Inferior parietal cortex (tissue), 1 donor: ENCODE results near the gene NDFIP1.
A peak's percentile ranks its signal among the peaks of the same experiment; 100 is the strongest.

Source experiments
- DNase-seq: peaks from one replicate; pipeline ENCODE4 v3.0.0-alpha.2; 2016; ENCODE audit errors: extremely low spot score

NDFIP1 gene

DNA sequence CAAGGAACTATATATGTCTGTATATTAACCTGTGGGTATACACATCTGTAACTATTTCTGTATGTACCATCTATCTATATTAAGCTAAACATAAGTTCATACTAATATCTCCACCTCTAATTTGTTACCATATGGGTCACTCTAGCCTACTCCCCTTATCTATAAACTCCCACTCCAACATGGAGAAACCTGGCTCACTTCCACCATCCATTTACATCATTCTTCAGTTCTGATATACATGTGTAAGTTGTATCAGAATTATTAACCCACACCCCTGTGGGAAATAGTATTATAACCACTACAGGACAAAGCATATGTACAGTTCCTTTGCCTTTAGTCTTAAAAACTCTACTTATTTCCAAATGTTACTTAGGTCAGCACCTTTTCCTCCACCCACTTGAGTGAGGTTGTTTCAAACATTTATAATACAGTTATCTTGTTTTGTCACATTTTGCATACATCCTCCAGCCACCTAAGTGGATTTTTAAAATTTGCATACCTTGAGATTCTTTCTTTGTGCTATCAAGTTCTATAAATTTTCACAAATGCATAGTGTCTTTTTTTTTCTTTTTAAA lies 10.6 kb downstream of the NDFIP1 start:
- no peak for DNase-seq

DNA sequence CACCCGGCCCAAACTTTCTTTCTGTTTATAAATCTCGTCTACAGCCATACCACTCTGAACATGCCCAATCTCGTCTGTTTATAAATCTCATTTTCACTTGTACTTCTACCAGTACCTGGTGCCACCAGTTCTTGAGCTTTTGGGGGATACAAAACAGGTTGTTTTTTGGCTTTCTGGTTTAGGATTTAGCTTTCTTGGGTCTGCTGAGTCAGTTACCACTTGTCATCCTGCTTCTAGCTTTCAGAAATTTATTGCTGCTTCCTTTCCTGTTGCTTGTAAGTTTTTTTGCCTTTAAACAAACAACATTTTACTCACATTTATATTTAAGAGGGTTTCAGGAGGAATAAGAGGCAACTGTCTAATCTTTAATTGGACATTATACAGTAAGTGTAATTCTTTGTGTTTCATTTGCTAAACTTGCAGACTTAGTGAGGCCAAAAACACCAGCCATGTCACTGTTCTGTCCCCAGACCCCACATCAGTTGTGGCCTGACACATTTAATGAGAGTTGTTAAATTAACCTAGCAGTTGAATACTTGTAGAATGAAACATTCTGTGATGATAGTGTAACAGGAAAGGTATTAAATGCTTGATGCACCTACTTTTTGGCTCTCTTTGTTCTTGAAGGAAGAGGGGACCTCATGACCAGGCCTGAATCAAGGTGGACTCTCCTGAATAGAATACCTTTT lies 11.8 kb downstream of the NDFIP1 start:
- DNase-seq = no peak

GRCh38 chr5:142122121-142122520 lies 13.5 kb downstream of the NDFIP1 start:
- DNase-seq = no peak

- no peak for DNase-seq
Observed at GRCh38 chr5:142125378-142125777, 16.8 kb downstream of the NDFIP1 start.

- DNase-seq = no peak
Observed at GRCh38 chr5:142125963-142126362, 17.4 kb downstream of the NDFIP1 start.

DNA sequence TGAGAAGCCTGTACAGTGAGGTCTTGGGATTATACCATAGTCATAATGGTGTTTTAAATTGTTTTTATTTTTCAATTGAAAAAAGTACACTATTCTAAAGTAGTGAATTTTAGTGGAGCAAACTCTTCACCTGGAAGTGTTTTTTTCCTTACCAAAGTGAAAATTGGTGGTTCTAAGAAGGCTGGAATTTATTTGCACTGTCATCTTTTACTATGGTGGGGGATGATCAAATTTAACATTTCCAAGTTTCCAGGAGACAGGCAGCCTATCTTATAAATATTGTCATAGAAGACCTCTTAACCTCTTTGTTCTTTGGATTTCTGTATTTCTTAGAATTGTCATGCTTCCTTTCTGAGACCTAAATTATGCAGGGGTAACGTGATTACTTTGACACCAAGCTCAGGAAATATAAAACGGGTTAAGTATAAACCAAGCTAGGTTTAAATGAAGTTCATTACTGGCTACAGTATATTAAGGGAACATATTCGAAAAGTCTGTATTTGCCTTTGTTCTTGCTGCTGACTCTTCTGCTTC lies 20.2 kb downstream of the NDFIP1 start:
- DNase-seq = no peak

- DNase-seq = no peak
Observed at GRCh38 chr5:142129446-142130066, 21.0 kb downstream of the NDFIP1 start.

- DNase-seq = no peak
Observed at GRCh38 chr5:142131394-142131793, 22.8 kb downstream of the NDFIP1 start.

DNA sequence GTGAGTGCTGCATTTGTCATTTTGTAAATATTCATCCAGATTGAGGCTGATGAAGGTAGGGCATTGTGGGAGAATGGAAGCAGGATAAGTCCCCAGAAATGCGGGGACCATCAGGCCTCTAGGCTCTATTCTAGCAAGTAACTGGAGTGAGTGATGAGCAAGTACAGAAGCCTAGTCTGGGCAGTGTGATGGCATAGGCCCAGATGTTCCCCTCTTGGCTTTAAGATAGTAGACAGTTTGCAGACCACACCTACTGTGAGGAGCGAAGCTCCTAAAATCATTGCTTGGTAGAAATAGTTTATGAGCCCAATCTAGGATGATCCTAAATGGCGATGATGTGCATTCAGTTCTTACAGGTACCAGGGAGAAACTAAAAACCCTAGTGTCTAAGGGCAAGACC lies 24.3 kb downstream of the NDFIP1 start:
- DNase-seq = no peak

GRCh38 chr5:142133330-142134206 lies 25.0 kb downstream of the NDFIP1 start:
- no peak for DNase-seq

- no peak for DNase-seq
Observed at GRCh38 chr5:142134331-142135010, 25.9 kb downstream of the NDFIP1 start.

DNA sequence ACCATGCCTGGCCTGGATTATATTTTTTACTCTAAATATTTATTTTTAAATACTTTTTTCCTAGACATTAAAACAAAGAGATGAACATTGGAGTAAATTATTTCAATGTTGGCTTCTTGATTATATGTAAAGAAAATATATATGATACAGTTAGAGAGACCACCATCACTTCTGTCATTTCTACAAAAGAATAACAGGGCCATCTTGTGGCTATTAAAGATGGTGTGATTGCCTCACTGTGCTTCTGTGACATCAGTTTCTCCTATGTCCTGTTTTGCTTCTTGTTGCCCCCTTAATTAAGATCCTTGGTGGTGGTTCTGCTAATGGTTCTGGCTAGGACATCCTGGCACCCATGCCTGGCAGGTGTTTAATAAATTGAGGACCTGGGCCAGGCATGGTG lies 32.9 kb downstream of the NDFIP1 start:
- no peak for DNase-seq

DNA sequence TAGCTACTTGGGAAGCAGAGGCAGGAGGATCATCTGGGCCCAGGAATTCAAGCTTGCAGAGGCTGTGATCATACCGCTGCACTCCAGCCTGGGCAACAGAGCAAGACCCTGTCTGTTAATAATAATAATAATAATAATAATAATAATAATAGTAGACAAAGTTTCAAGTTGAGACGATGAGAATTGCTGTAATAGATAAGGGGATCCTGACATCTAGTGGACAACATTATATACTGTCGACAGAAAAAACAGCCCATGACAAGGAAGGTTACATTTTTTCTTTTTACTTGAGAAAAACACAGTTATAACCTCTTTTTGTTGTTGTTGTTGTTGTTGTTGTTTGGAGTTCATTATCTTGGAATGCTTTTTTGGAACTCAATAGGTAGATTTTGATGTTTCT lies 35.3 kb downstream of the NDFIP1 start:
- DNase-seq = peak; percentile 50

- DNase-seq = peak; percentile 73
Observed at GRCh38 chr5:142145106-142145900, 36.7 kb downstream of the NDFIP1 start.

GRCh38 chr5:142149363-142149762 lies 40.8 kb downstream of the NDFIP1 start:
- DNase-seq = no peak

GRCh38 chr5:142150431-142150830 lies 41.9 kb downstream of the NDFIP1 start:
- no peak for DNase-seq

DNA sequence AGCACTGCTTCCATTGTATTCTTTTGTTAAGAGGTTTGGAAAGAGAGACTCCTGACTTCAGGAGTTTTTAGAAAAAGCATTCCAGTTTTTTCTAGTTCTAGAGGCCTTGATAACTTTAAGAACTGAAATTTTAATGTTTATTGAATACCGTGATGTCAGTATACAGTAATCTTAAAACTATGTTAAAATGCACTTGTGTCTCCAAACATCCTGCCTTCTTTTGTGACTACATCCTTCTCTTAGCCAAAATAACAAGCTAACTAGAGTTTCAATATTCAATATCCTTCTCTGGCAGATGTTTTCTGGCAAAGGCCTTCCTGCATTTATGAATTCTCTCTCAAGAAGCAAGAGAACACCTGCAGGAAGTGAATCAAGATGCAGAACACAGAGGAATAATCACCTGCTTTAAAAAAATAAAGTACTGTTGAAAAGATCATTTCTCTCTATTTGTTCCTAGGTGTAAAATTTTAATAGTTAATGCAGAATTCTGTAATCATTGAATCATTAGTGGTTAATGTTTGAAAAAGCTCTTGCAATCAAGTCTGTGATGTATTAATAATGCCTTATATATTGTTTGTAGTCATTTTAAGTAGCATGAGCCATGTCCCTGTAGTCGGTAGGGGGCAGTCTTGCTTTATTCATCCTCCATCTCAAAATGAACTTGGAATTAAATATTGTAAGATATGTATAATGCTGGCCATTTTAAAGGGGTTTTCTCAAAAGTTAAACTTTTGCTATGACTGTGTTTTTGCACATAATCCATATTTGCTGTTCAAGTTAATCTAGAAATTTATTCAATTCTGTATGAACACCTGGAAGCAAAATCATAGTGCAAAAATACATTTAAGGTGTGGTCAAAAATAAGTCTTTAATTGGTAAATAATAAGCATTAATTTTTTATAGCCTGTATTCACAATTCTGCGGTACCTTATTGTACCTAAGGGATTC lies 43.1 kb downstream of the NDFIP1 start:
- peak; percentile 72 for DNase-seq

- no peak for DNase-seq
Observed at GRCh38 chr5:142152384-142152732, 43.8 kb downstream of the NDFIP1 start.

DNA sequence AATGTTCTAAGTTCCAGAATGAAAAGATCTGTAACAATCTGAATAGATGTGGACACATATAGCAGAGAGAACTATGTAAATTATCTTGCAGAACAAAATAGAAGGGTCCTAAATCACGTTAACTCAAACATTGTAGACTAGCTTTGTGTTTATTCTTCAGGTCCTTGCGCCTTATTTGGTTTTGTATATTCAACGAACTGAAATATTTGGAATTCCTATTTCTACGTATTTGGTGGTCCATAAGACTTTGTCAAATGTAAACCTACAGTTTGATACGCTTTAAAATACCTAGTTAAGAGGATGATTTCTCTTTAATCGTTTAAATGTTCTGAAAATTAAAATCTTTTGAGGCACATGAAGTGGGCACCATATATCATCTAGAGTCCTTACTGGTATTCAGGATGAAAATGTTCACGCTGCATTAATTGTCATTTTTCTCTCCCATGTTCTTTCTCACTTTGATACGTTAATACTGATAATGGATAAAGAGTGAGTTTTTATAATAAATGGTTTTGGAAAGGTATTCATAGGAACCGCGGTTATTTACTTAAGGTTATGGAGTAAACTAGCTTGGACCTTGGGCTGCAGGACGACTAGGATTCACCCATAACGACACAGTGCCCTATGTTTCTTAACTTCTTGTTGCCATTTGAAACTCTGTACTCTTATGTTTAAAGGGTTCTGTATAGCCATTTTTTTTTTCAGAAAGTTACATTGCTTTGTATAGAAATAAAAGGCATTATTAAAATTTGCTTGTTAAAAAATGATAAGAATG lies 45.3 kb downstream of the NDFIP1 start:
- DNase-seq = no peak
